IPS DF 4.7 (cell line): ENCODE results near the gene FRMD4A.
"Not testable (repeated sequence)": the region's sequence is repeated elsewhere in the genome, so short reads cannot be mapped to it uniquely, and the experiment has no call there.

Experiments
- DNase-seq: peaks from one replicate; pipeline ENCODE4 v3.0.0-alpha.2; 2013; ENCODE audit warnings: low spot score; ENCODE audit errors: extremely low read depth

The FRMD4A gene

GRCh38 chr10:14150526-14150925, 180.2 kb downstream of the FRMD4A start:
- no peak for DNase-seq

DNA sequence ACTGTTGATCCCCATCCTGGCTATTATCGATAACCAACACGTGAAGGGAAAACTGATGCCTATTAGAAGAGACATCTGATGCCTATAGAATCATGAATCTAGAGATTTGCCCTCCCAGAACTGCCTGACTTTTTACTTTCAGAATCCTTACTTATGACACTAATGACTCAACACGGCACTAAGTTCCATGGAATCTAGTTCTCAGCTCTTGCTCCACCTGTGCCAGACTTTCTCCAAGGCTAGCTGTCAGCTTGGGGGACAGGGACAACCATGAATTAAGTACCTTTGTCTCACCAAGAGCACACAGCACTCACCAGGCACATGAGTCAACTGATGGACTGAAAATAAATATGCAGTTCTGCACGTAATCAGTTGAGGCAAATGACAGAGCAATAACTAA, 184.2 kb downstream of the FRMD4A start:
- DNase-seq, result no peak

DNA sequence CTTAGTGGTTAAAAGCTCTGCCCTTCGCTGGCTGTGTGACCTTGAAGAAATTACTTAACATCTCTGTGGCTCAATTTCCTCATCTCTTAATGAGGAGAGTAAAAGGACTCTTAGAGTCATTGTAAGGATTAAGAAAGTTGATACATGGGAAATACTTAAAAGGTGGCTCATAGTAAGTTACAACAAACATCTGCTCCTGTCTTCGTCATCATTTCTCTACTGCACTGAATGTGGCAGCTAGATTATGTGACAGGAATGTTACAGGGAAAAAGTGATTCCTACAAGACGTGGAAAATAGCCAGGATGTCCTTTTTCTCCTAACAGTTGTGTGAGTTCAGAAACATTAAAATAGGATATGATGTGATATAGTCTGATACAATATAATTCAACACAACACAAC, 184.7 kb downstream of the FRMD4A start:
- DNase-seq, result no peak

DNA sequence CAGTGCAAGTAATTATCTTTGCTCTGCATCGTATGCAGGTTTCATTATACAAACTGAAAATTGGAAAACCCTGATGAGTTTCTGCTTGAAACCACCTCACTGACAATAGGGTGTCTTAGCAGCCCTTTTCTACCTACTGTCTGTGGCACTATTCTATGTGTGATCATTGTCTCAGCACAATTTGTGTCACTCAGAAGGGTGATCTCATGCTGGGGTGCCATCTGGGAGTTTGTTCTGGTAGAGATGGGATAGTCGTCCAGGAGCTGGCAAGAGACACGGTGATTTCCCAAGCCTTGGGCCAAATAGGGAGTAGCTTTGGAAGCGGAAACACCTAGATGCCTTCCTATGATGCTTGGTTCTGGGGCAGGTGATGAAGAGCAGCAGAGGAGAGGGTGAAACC, 186.3 kb downstream of the FRMD4A start:
- DNase-seq, result no peak

GRCh38 chr10:14142606-14143250, 188.0 kb downstream of the FRMD4A start:
- DNase-seq, result no peak

- no peak for DNase-seq
Measured at GRCh38 chr10:14141283-14141682, 189.4 kb downstream of the FRMD4A start.

- DNase-seq, result no peak
Measured at GRCh38 chr10:14137391-14137790, 193.3 kb downstream of the FRMD4A start.

GRCh38 chr10:14135196-14135595, 195.5 kb downstream of the FRMD4A start:
- DNase-seq, result not testable (repeated sequence)

- DNase-seq, result no peak
Measured at GRCh38 chr10:14134275-14134674, 196.4 kb downstream of the FRMD4A start.

- DNase-seq, result no peak
Measured at GRCh38 chr10:14131261-14131960, 199.3 kb downstream of the FRMD4A start.

DNA sequence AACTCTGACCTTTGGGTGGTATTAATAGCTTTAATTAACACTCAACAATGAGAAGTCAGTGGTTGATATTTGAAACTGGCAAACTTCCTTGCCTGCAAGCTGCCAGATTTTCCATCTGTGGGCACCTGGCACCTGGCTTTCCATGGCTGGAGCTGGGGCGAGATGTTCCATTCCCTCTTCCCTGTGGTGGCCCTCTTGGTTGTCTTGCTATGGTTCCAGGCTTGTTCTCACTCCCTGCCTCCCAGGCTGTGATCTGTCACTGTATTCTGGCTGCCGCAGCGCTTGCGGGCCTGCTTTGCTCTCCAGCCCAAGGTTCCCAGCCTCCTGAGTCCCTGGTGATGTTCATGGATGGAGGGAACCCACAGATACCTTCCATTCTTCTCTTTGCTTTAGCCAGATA, 201.0 kb downstream of the FRMD4A start:
- DNase-seq, result no peak

GRCh38 chr10:14128519-14128918, 202.2 kb downstream of the FRMD4A start:
- DNase-seq, result no peak

DNA sequence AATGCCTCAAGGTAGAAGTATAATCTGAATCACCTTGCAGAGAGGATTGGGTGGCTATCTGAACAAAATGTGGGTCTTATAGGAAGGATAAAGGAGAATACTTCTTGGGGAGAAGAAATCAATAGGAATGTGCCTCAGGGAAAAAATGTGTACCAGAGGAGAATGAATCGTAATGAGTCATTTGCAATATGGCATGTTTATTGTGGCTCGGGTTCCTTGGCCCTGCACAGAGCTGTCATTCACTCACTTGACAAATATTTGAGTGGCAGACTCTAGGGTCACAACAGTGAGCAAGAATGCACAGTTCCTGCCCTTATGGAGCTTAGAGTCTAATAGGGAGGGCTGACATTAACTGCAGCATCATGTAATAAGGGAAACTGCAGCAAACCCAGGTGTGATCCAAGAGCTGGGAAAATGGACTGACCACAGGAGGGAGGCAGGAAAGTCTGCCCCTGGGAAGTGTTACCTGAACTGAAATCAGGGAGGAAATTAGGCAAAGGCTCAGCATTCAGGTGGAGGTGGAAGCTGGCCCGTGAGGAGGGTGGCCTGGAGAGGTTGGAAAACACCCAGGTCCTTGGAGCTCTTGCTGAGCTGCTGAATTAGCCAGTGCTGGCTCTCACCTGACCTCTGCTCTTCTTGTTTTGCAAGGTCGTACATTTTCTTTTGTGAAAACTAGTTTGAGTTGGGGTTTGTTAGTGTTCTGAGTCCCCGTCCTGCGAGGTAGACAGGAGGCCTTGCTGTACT, 203.9 kb downstream of the FRMD4A start:
- DNase-seq, result no peak

- DNase-seq, result no peak
Measured at GRCh38 chr10:14125564-14125963, 205.2 kb downstream of the FRMD4A start.

- no peak for DNase-seq
Measured at GRCh38 chr10:14124941-14125340, 205.8 kb downstream of the FRMD4A start.

- no peak for DNase-seq
Measured at GRCh38 chr10:14123139-14123538, 207.6 kb downstream of the FRMD4A start.

DNA sequence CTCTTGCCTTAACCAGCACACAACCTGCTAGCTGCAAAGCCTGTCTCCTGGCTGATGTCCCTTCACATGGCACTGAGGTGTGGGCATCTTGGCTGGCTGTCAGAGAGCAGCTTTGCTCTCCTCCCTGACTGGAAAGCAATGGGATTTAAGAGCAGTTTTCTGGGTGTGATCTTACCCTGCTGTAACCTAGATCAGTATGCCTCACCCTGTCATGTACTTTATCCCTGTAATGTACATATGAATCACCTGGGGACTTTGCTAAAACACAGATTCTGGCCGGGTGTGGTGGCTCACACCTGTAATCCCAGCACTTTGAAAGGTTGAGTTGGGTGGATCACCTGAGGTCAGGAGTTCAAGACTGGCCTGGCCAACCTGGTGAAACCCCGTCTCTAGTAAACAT, 209.9 kb downstream of the FRMD4A start:
- no peak for DNase-seq

DNA sequence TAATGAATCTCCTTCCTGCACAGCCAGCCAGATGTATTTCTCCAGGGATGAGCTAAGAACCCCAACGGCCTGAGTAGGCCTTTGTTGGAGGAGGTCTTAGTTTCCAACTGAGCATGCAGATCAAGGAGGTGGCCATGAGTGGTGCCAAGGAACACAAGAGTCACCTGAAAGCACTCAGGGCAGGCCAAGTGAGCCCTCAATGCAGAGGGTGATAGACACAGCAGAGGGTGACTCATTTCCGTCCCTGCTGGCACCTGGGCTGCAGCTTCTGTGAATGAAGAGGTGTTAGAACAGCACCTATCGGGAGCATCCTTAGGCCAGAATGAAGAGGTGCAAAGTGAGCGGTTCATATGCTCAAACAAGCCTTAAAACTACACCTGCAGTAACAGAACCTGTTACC, 211.8 kb downstream of the FRMD4A start:
- DNase-seq, result no peak

GRCh38 chr10:14116837-14117236, 213.9 kb downstream of the FRMD4A start:
- DNase-seq, result no peak

DNA sequence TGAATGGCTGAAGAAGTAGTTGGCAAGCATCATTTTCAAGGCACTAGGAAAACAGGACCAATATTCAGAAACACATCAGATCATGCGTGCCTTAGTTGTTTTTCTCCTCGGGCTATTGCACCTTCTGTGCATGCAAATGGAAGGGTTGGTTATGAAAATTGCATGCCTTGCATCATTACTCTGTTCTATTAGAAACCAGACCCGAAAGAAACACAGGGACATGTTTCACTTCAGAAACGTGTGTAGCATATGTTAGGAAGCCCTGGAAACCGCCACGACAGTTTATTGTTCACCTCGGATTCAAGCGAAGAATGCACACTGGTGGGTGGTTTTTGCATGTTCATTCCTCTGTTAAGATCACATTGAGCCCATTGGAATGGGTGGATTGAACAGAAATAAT, 214.7 kb downstream of the FRMD4A start:
- DNase-seq, result no peak

- DNase-seq, result no peak
Measured at GRCh38 chr10:14114791-14115190, 215.9 kb downstream of the FRMD4A start.

GRCh38 chr10:14112056-14112455, 218.7 kb downstream of the FRMD4A start:
- DNase-seq, result no peak

DNA sequence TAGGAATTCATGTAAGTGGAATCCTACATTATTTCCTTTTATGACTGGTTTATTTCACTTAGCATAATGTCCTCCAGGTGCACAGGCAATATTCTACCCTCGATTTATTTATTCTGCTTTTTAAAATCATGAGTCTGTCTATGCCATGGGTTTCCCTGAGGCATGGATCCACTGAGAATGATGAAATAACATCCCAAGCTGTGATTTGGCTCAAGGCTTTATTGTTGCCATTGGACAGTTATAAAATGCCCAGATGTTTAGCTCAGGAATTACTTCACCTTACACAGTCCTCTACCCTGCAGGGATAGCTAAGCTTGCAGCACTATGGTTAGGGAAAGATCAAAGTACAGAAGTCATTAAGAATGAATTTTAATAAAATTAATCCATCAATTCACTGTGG, 219.5 kb downstream of the FRMD4A start:
- DNase-seq, result no peak
